Measurements from ENCODE around the gene MRPL48.
A peak's percentile ranks its signal among the peaks of the same experiment; 100 is the strongest.

MRPL48 gene

GRCh38 chr11:73787051-73787642, 527 bp upstream of the MRPL48 start:
- peak overlapping the region; percentile 92 for H3K27ac ChIP-seq (ENCODE audit: low read depth, low read length)

GRCh38 chr11:73789279-73789670, 1.6 kb downstream of the MRPL48 start:
- Histone ChIP-seq H3K9ac (ENCODE audit: low read length) (peak overlapping the region; percentile 82), H2AFZ (ENCODE audit: low read depth, low read length, severe bottlenecking) (no peak overlapping the region), H3F3A (ENCODE audit: insufficient read depth) (peaks cover 14% of the 10 kb centered on the region; the same call in 1 of the 2 replicates), H3K4me3 (ENCODE audit: insufficient read depth, low read length, poor library complexity, severe bottlenecking) (peak overlapping the region; percentile 90), H3K27me3 (ENCODE audit: low read length) (no peaks in the 10 kb centered on the region), H4K20me1 (ENCODE audit: low read depth, low read length) (no peaks in the 10 kb centered on the region), H3K36me3 (ENCODE audit: low read length) (no peaks in the 10 kb centered on the region), H3K27ac (ENCODE audit: low read depth, low read length) (no peak overlapping the region), H3K9me3 (ENCODE audit: insufficient read depth, low read length) (no peaks in the 10 kb centered on the region), H3K79me2 (ENCODE audit: insufficient read depth, low read length) (peaks cover 47% of the 10 kb centered on the region), H3K9me2 (replicated peaks; ENCODE audit: insufficient read depth, low read length) (no peaks in the 10 kb centered on the region), H3K4me2 (ENCODE audit: low read depth, low read length, poor library complexity, severe bottlenecking) (peak overlapping the region; percentile 83)
- no peak for TF ChIP-seq EZH2phosphoT487 (conservative IDR thresholded peaks at IDR 0.05; ENCODE audit: low read length)
- no peak for TF ChIP-seq CTCF (IDR thresholded peaks at IDR 0.05; ENCODE audit: insufficient read depth, low read length, poor library complexity, severe bottlenecking)

More at GRCh38 chr11:73787051-73787642, 527 bp upstream of the MRPL48 start:
- H3K9me2 ChIP-seq (replicated peaks; ENCODE audit: insufficient read depth, low read length), result no peaks in the 10 kb centered on the region
- no peaks in the 10 kb centered on the region for H3K36me3 ChIP-seq (ENCODE audit: low read length)
- peak overlapping the region; percentile 83 for H3K4me2 ChIP-seq (ENCODE audit: low read depth, low read length, poor library complexity, severe bottlenecking)
- peaks cover 14% of the 10 kb centered on the region; the same call in 1 of the 2 replicates for H3F3A ChIP-seq (ENCODE audit: insufficient read depth)
- H3K79me2 ChIP-seq (ENCODE audit: insufficient read depth, low read length), result peaks cover 34% of the 10 kb centered on the region
- H2AFZ ChIP-seq (ENCODE audit: low read depth, low read length, severe bottlenecking), result peak overlapping the region; percentile 98
- peak overlapping the region; percentile 90 for H3K4me3 ChIP-seq (ENCODE audit: insufficient read depth, low read length, poor library complexity, severe bottlenecking)
- TF ChIP-seq CTCF (IDR thresholded peaks at IDR 0.05; ENCODE audit: insufficient read depth, low read length, poor library complexity, severe bottlenecking) (no peak), EZH2phosphoT487 (conservative IDR thresholded peaks at IDR 0.05; ENCODE audit: low read length) (no peak)
- H3K27me3 ChIP-seq (ENCODE audit: low read length), result no peaks in the 10 kb centered on the region
- H4K20me1 ChIP-seq (ENCODE audit: low read depth, low read length), result no peaks in the 10 kb centered on the region
- peak overlapping the region; percentile 82 for H3K9ac ChIP-seq (ENCODE audit: low read length)
- H3K9me3 ChIP-seq (ENCODE audit: insufficient read depth, low read length), result no peaks in the 10 kb centered on the region

- H3K79me2 ChIP-seq (ENCODE audit: insufficient read depth, low read length), result peaks cover 51% of the 10 kb centered on the region
Measured at GRCh38 chr11:73792584-73792983, 4.9 kb downstream of the MRPL48 start.

More at GRCh38 chr11:73792584-73792983, 4.9 kb downstream of the MRPL48 start:
- H3F3A ChIP-seq (ENCODE audit: insufficient read depth), result 0 out of 2 replicates have a peak, but pooled peaks cover 5% of the 10 kb centered on the region
- no peaks in the 10 kb centered on the region for H3K27me3 ChIP-seq (ENCODE audit: low read length)
- no peaks in the 10 kb centered on the region for H3K36me3 ChIP-seq (ENCODE audit: low read length)
- TF ChIP-seq EZH2phosphoT487 (conservative IDR thresholded peaks at IDR 0.05; ENCODE audit: low read length) (no peak), CTCF (IDR thresholded peaks at IDR 0.05; ENCODE audit: insufficient read depth, low read length, poor library complexity, severe bottlenecking) (no peak)
- no peak overlapping the region for H3K4me3 ChIP-seq (ENCODE audit: insufficient read depth, low read length, poor library complexity, severe bottlenecking)
- no peaks in the 10 kb centered on the region for H3K9me3 ChIP-seq (ENCODE audit: insufficient read depth, low read length)
- H3K27ac ChIP-seq (ENCODE audit: low read depth, low read length), result no peak overlapping the region
- no peaks in the 10 kb centered on the region for H4K20me1 ChIP-seq (ENCODE audit: low read depth, low read length)
- H3K9me2 ChIP-seq (replicated peaks; ENCODE audit: insufficient read depth, low read length), result no peaks in the 10 kb centered on the region
- H3K9ac ChIP-seq (ENCODE audit: low read length), result no peak overlapping the region
- no peak overlapping the region for H3K4me2 ChIP-seq (ENCODE audit: low read depth, low read length, poor library complexity, severe bottlenecking)
- H2AFZ ChIP-seq (ENCODE audit: low read depth, low read length, severe bottlenecking), result no peak overlapping the region
